Calu3 (cell line): ENCODE results near the gene DPY30. TPM values are rescaled to one million over a fixed set of nuclear protein-coding genes. Genes with fewer than 3 reads are reported as not detected.

Experiments
- BruUV-seq: library from RNA; stranded (reverse); fragments of 400-500 nt; replicated peaks from 2 replicates; lab custom pipeline; 2021; lab: Mats Ljungman, UMichigan
- CTCF ChIA-PET: fragments of 300-600 bp; sonication (Branson Sonifier 250); formaldehyde crosslinking; loops from one replicate; lab custom pipeline; 2022; ENCODE audit warnings: antibody characterized with exemption; lab: Charles Lee
- DNase-seq: peaks from one replicate; pipeline ENCODE4 v3.0.0; 2022
- H3K27ac Mint-ChIP-seq: one replicate; pipeline ENCODE4 v1.8.0; 2022; ENCODE audit warnings: mixed read lengths; ENCODE audit not compliant: unreplicated experiment
- H3K27me3 Mint-ChIP-seq: one replicate; pipeline ENCODE4 v1.8.0; 2022; ENCODE audit warnings: mixed read lengths; ENCODE audit not compliant: unreplicated experiment
- H3K36me3 Mint-ChIP-seq: one replicate; pipeline ENCODE4 v1.8.0; 2022; ENCODE audit warnings: mild to moderate bottlenecking, moderate library complexity, mixed read lengths; ENCODE audit not compliant: insufficient read depth, unreplicated experiment
- H3K4me1 Mint-ChIP-seq: one replicate; pipeline ENCODE4 v1.8.0; 2022; ENCODE audit warnings: mild to moderate bottlenecking, low read depth, mixed read lengths; ENCODE audit not compliant: unreplicated experiment
- H3K4me3 Mint-ChIP-seq: one replicate; pipeline ENCODE4 v1.8.0; 2022; ENCODE audit warnings: mild to moderate bottlenecking, low read depth, moderate library complexity, mixed read lengths; ENCODE audit not compliant: unreplicated experiment
- H3K9me3 Mint-ChIP-seq: one replicate; pipeline ENCODE4 v1.8.0; 2022; ENCODE audit warnings: low read depth, mixed read lengths; ENCODE audit not compliant: unreplicated experiment
- CTCF ChIP-seq: fragments of 200-600 bp; IDR thresholded peaks from one replicate; pipeline ENCODE4 v1.8.0; 2022; ENCODE audit warnings: antibody characterized with exemption; ENCODE audit not compliant: unreplicated experiment
- intact Hi-C: fragments of 100-400 bp; cut with micrococcal nuclease; formaldehyde crosslinking; loops from one replicate; pipeline ENCODE4 v1.10.0; 2022; ENCODE audit not compliant: unreplicated experiment
- total RNA-seq: library from RNA; stranded (reverse); gene quantifications from 2 replicates; pipeline ENCODE4 v1.2.3, GENCODE V29; 2022

DPY30 gene
- total RNA-seq, 1 experiment from 2014 or later = 106 TPM

GRCh38 chr2:31992934-31993333 lies 46.7 kb downstream of the DPY30 start:
- DNase-seq = no peak
- Mint-ChIP-seq H3K27me3 (no peaks in the 10 kb centered on the region), H3K4me3 (no peak overlapping the region), H3K9me3 (peaks cover 2% of the 10 kb centered on the region), H3K36me3 (peaks cover 5% of the 10 kb centered on the region), H3K27ac (no peak overlapping the region), H3K4me1 (peaks cover 34% of the 10 kb centered on the region)
- CTCF ChIA-PET = no interaction called here
- intact Hi-C loops = no loop called here
- no TSS peak for BruUV-seq
- TF ChIP-seq CTCF = no peak

GRCh38 chr2:31992025-31992579 lies 47.5 kb downstream of the DPY30 start:
- Mint-ChIP-seq H3K36me3 (peaks cover 5% of the 10 kb centered on the region), H3K27me3 (no peaks in the 10 kb centered on the region), H3K4me1 (peaks cover 26% of the 10 kb centered on the region), H3K27ac (no peak overlapping the region), H3K4me3 (no peak overlapping the region), H3K9me3 (peaks cover 2% of the 10 kb centered on the region)
- BruUV-seq = no TSS peak
- intact Hi-C loops = no loop called here
- DNase-seq = no peak
- no peak for TF ChIP-seq CTCF
- CTCF ChIA-PET = interaction anchor here (0.7 kb wide), 1 partner anchor 16 kb away, joined by 3 read pairs; no protein-coding TSS in a partner anchor

GRCh38 chr2:31989946-31990345 lies 49.7 kb downstream of the DPY30 start:
- H3K27ac Mint-ChIP-seq = no peak overlapping the region
- peaks cover 23% of the 10 kb centered on the region for H3K4me1 Mint-ChIP-seq
- intact Hi-C loops = no loop called here
- peaks cover 5% of the 10 kb centered on the region for H3K36me3 Mint-ChIP-seq
- H3K4me3 Mint-ChIP-seq = no peak overlapping the region
- BruUV-seq = no TSS peak
- no peaks in the 10 kb centered on the region for H3K27me3 Mint-ChIP-seq
- DNase-seq = no peak
- CTCF ChIA-PET = interaction anchor here (0.7 kb wide), 1 partner anchor 657 kb away, joined by 3 read pairs; no protein-coding TSS in a partner anchor
- TF ChIP-seq CTCF = no peak
- no peaks in the 10 kb centered on the region for H3K9me3 Mint-ChIP-seq

GRCh38 chr2:31987454-31988220 lies 52.0 kb downstream of the DPY30 start:
- no peaks in the 10 kb centered on the region for H3K27me3 Mint-ChIP-seq
- H3K9me3 Mint-ChIP-seq = no peaks in the 10 kb centered on the region
- BruUV-seq = no TSS peak
- H3K4me1 Mint-ChIP-seq = peaks cover 15% of the 10 kb centered on the region
- no peak overlapping the region for H3K27ac Mint-ChIP-seq
- intact Hi-C loops = no loop called here
- no peak for DNase-seq
- no peak for TF ChIP-seq CTCF
- H3K36me3 Mint-ChIP-seq = peaks cover 5% of the 10 kb centered on the region
- no peak overlapping the region for H3K4me3 Mint-ChIP-seq
- CTCF ChIA-PET = no interaction called here
